Mesodermal cell (in vitro differentiated cells): ENCODE measurements around the gene TNFRSF11A.

ENCODE experiments used
- H3K27ac ChIP-seq: 2 replicates; pipeline ENCODE4 v1.7.0; 2013; ENCODE audit warnings: mild to moderate bottlenecking, low read depth, low read length, moderate library complexity; ENCODE audit not compliant: severe bottlenecking
- H3K36me3 ChIP-seq: 2 replicates; pipeline ENCODE4 v1.7.1; 2013; ENCODE audit warnings: mild to moderate bottlenecking, low read length, moderate library complexity; ENCODE audit not compliant: control insufficient read depth, insufficient read depth
- H3K4me1 ChIP-seq: one replicate; pipeline ENCODE4 v1.7.1; 2013; ENCODE audit warnings: mild to moderate bottlenecking, low read length; ENCODE audit not compliant: insufficient read depth, control insufficient read depth, poor library complexity, severe bottlenecking
- H3K4me3 ChIP-seq: 2 replicates; pipeline ENCODE4 v1.7.0; 2013; ENCODE audit warnings: low read length, control low read depth, mild to moderate bottlenecking; ENCODE audit not compliant: insufficient read depth, poor library complexity, severe bottlenecking; ENCODE audit errors: extremely low read depth
- H3K9me3 ChIP-seq: 2 replicates; pipeline ENCODE4 v1.7.1; 2013; ENCODE audit warnings: mild to moderate bottlenecking, low read length, moderate library complexity; ENCODE audit not compliant: control insufficient read depth
- WGBS, 2 experiments: methylation state at CpG; one replicate each; pipeline ENCODE4 v1.1.5; 2013; ENCODE audit warnings: missing lambda C conversion rate in 2 of 2; ENCODE audit not compliant: insufficient coverage in 2 of 2; 5-methylcytosine and 5-hydroxymethylcytosine counted together

TNFRSF11A gene

DNA sequence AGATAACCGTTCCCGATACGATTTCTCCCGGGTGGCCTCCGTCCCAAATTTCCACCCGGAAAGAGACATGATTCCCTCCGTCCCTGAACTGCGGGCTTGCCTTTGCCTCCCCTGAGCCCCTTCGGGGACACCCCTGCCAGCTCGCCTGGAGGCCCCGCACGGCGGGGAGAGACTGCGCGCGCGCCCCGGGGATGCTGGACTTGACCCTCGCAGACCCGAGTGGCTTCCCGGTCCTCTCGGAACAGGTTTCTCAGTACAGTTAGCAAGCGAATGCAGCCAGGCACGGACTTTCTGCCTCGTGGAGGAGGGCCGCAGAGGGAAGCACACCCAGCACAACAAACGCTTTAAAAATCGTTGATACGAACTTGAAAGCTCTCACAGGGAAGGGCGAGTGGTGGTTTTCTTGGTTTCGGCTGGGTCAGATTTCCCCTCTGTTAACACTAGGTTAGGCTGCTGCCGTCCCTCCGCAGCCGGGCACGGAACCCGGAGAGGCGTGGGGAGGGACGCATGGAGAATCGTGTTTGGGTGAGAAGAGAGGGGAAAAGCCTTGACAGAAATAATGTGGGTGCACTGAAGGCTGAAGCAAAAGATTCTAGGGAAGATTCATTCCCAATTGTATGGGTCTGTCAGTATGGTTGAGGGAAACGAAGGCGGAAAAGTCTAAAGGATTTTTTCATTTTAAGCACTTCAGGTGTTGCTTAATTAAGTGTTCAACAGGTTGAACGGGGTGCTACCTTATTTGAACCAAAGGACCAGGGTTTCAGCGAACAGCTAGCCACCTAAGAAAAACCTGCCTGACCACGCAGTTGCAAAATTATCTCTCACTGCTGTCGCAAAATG lies 916 bp downstream of the TNFRSF11A start:
- Histone ChIP-seq H3K27ac (no peak overlapping the region), H3K4me3 (peak overlapping the region; percentile 53), H3K36me3 (no peaks in the 10 kb centered on the region), H3K4me1 (peaks cover 17% of the 10 kb centered on the region), H3K9me3 (no peaks in the 10 kb centered on the region)
- 4 to 5% methylated on average over 33 to 37 of the region's 45 CpGs for WGBS, 2 experiments

DNA sequence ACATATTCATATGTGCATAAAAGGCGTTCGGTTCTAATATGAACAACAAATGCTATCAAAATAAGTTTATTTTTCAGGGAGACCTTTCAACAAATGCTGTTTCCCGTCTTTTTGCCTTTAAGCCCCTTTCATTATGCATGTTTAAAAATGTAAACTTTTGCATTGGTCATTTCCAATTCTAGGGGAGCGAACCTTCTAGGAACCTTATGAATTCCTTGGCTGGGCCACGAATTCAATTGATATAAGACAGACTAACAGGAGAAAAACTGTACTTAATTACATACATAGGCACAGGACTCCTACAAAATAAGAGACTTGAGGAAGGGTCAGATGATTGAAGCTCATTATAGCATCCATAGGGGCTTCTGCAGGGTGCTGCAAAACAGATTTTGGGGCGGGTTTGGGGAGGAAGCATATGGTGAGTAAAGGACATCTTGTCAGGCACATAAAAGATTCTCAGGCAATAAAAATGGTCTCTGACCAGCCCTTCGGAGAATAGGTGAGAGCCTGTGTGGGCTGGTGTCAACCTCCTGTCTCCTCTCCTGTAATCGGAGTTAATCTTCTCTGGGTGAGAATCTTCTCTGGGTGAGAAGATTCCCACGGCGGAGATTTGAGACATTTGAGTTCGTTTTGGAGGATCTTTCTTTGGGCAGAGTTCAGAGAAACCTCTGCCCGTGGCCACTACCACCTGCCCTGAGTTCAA lies 1.7 kb downstream of the TNFRSF11A start:
- WGBS, 2 experiments = 66 to 67% methylated on average over 4 to 7 of the region's 12 CpGs
- H3K4me1 ChIP-seq = peaks cover 17% of the 10 kb centered on the region
- no peaks in the 10 kb centered on the region for H3K36me3 ChIP-seq
- H3K9me3 ChIP-seq = no peaks in the 10 kb centered on the region
- H3K27ac ChIP-seq = no peak overlapping the region
- H3K4me3 ChIP-seq = peak overlapping the region; percentile 53

GRCh38 chr18:62327977-62328376 lies 2.9 kb downstream of the TNFRSF11A start:
- no peak overlapping the region for H3K4me3 ChIP-seq
- H3K36me3 ChIP-seq = no peaks in the 10 kb centered on the region
- peaks cover 17% of the 10 kb centered on the region for H3K4me1 ChIP-seq
- no peak overlapping the region for H3K27ac ChIP-seq
- H3K9me3 ChIP-seq = no peaks in the 10 kb centered on the region
- 76 to 84% methylated on average over 5 to 7 of the region's 7 CpGs for WGBS, 2 experiments

DNA sequence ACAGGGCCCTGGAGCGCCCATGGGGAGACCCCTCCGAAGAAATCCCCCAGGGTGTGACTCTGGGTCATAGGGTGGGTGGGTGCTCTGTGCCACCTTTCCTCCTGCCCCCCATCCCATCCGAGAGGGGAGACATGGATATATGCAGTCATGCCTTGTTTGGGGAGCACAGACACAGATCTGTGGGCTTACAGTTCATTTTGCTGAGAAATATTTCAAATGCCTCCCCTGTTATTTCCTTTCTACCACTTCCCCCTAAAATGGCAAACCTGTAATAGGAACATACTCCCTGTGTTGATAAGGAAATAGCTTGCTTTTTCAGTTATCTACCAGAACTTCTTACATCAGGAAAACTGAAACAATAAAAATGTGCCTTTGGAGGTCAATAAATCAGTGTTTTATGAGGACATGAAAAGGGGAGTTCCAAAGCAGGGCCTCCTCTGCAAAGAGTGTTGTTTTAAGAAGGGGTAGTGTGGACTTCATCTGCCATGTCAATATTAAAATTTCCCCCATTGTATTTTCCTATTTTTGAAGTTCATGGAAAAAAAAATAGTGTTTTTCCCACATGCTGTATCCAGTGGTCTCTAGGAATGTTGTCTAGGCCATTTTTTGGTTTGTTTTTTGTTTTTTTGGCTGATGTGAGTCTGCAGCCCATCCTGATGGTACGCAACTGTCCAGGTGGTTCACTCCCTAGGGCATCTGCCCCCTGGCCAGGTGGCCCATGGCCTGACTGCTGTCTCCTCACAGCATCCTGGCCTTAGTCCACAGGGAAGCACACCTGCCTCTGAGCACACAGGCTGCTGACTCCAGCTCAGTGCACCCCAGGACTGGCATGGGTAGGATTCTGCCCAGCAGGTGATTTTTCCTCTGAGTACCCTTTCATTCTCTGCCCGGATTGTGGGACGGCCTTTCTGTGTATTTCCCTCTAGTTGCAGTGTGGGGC lies 3.7 kb downstream of the TNFRSF11A start:
- Histone ChIP-seq H3K4me3 (no peak overlapping the region), H3K4me1 (peaks cover 17% of the 10 kb centered on the region), H3K36me3 (no peaks in the 10 kb centered on the region), H3K9me3 (no peaks in the 10 kb centered on the region), H3K27ac (no peak overlapping the region)
- 66 to 85% methylated on average over 2 to 4 of the region's 6 CpGs for WGBS, 2 experiments

- Histone ChIP-seq H3K4me3 (no peak overlapping the region), H3K9me3 (no peaks in the 10 kb centered on the region), H3K27ac (no peak overlapping the region), H3K36me3 (no peaks in the 10 kb centered on the region), H3K4me1 (peaks cover 10% of the 10 kb centered on the region)
- WGBS, 2 experiments = 67 to 78% methylated on average over 8 to 15 of the region's 15 CpGs
Measured at GRCh38 chr18:62329691-62330454, 4.8 kb downstream of the TNFRSF11A start.

GRCh38 chr18:62330650-62331049 lies 5.5 kb downstream of the TNFRSF11A start:
- Histone ChIP-seq H3K4me3 (no peak overlapping the region), H3K4me1 (peaks cover 10% of the 10 kb centered on the region), H3K9me3 (no peaks in the 10 kb centered on the region), H3K36me3 (no peaks in the 10 kb centered on the region), H3K27ac (no peak overlapping the region)
- 95 to 96% methylated on average over 5 to 7 of the region's 7 CpGs for WGBS, 2 experiments

DNA sequence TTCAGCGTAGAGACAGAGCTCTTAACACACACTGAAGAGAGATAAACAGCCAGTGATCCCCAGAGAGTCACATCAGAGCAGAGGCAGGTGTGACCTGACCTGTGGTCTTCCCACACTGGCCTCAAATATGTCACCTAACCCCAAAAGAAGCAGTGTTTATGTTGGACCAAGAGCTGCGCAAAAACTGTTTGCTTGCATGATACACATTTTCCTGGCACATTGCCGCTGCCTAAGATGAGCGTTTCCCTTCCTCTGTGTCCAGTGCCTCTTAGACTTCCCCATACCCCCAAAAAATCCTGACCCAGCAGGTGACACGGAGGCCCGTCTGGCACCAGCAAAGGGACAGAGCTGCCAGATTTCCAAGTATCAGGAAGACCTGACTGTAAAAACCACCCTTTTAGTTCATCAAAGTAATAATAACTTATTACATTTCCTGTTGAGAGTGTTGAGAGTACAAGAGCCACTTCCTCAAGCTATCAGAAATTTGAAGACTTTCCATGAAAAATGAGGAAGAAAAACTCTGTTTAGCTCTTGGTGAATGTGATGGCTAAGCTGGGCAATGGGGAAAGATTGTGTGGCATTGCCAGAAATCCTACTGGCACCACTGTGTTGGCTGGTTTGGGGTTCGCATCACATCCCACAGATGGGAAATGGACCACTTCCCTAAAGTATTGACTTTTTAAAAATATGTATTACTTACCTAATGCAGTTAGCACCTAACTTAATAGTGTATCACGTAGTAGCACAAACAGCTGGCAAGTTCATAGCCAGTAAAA lies 6.7 kb downstream of the TNFRSF11A start:
- Histone ChIP-seq H3K27ac (no peak overlapping the region), H3K36me3 (no peaks in the 10 kb centered on the region), H3K4me1 (peaks cover 10% of the 10 kb centered on the region), H3K4me3 (no peak overlapping the region), H3K9me3 (no peaks in the 10 kb centered on the region)
- WGBS, 2 experiments = 95 to 96% methylated on average over 4 to 6 of the region's 8 CpGs

DNA sequence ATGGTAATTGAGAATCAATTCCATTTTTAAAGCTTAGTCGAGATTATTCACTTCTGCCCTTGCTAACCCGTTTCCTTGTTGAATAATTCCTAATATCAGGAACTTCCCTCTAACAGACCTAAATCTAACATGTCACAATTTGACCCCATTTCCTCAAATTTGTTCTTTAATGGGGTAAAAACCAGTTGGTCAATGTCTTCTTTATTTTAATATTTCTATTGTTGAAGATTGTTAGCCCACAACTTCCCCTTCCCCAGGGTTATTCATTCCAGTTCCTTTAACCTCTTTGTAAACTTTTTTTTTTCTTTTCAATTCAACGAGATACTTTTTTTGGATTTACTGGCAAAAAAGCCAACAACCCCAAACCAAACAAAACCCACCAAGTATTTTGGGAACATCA lies 7.3 kb downstream of the TNFRSF11A start:
- 67 to 92% methylated on average over 1 to 3 of the region's 3 CpGs for WGBS, 2 experiments

DNA sequence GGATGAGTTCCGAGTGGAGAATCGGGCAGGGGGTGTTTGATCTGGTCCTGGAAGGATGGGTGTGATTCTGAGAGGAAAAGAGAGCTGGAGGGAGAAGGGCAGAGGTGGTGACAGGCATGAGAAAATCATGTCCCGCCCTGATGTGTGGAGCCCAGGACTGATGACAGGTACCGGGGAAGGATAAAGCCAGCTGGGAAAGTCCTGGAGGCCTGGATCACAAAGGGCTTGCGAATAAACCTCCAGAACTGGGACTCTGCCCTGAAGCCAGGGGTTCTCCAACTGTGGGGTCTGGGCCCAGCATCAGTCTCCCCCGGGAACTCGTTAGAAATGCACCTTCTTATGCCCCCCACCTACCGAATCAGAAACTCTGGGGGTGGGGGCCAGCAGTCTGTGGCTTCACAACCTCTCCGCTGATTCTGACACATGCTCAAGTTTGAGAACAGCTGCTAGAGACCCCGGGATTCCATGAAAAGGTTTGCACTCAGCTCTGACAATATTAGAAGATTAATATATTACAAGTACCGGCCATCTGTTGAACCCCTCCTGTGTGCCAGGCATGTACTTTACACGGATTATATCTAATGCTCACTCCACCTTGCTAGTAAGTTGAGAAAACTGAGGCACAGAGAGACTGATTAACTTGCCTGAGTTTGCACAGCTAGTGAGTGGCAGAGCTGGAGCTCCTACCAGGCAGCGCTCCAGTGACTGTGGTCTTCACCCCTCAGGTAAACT lies 8.0 kb downstream of the TNFRSF11A start:
- peaks cover 10% of the 10 kb centered on the region for H3K4me1 ChIP-seq
- H3K4me3 ChIP-seq = no peak overlapping the region
- no peak overlapping the region for H3K27ac ChIP-seq
- H3K9me3 ChIP-seq = no peaks in the 10 kb centered on the region
- 88 to 93% methylated on average over 10 to 11 of the region's 13 CpGs for WGBS, 2 experiments
- H3K36me3 ChIP-seq = no peaks in the 10 kb centered on the region

More for the DNA sequence above, 7.3 kb downstream of the TNFRSF11A start:
- no peak overlapping the region for H3K27ac ChIP-seq
- peaks cover 10% of the 10 kb centered on the region for H3K4me1 ChIP-seq
- no peaks in the 10 kb centered on the region for H3K9me3 ChIP-seq
- H3K4me3 ChIP-seq = no peak overlapping the region
- no peaks in the 10 kb centered on the region for H3K36me3 ChIP-seq
